Stimulated activated CD4-positive, alpha-beta T cell treated with anti-CD3 and anti-CD28 coated beads, Interleukin-15, amount 100 ng/mL, for 1 hour (primary cell): ENCODE measurements around the gene NME8.
"Not testable (repeated sequence)": the region's sequence is repeated elsewhere in the genome, so short reads cannot be mapped to it uniquely, and the experiment has no call there.

Source experiments
- DNase-seq, 2 donors: peaks; one replicate each; pipeline ENCODE4 v3.0.0-alpha.2; 2020; ENCODE audit warnings: low read depth in 1 of 2, low spot score in 1 of 2

The NME8 gene

DNA sequence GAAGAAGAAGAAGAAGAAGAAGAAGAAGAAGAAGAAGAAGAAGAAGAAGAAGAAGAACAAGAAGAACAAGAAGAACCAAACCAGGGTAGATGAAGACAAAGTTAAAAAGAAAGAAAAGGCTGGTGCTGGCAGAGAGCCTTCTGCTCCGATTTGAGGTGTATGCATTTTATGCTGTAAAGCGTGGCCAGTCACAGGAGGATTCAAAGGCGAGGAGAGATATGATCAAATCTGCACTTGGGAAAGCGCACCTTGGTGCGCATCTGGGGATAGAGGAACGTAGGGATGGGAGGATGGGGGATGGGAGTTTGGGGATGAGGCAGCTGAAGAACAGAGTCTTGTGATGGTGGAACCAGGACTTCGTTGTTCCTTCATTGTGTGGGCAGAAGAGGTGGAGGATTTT is at the start of gene NME8:
NME8 (plus strand) TSS at position 301 of the 400 bp plus-strand sequence. CDS start 1,670 bp downstream, outside the sequence.
- DNase-seq = no peak

DNA sequence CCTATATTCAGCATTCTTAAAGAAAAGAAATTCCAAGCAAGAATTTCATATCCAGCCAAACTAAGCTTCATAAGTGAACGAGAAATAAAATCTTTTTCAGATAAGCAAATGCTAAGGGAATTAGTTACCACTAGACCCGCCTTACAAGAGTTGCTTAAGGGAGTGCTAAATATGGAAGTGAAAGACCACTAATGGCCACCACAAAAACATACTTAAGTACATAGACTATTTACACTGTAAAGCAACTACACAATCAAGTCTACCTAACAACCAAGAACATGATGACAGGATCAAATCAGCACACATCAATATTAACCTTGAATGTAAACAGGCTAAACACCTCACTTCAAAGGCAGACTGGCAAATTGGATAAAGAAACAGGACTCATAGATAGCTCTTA is 42.2 kb upstream of the NME8 start:
- DNase-seq = no peak

GRCh38 chr7:37812161-37812580 is 36.2 kb upstream of the NME8 start:
- not testable (repeated sequence) for DNase-seq

GRCh38 chr7:37815671-37816371 is 32.6 kb upstream of the NME8 start:
- no peak for DNase-seq

- no peak for DNase-seq
These were observed 31.3 kb upstream of the NME8 start for GRCh38 chr7:37816922-37817590.

- DNase-seq = no peak
These were observed 30.8 kb upstream of the NME8 start for GRCh38 chr7:37817591-37817960.

DNA sequence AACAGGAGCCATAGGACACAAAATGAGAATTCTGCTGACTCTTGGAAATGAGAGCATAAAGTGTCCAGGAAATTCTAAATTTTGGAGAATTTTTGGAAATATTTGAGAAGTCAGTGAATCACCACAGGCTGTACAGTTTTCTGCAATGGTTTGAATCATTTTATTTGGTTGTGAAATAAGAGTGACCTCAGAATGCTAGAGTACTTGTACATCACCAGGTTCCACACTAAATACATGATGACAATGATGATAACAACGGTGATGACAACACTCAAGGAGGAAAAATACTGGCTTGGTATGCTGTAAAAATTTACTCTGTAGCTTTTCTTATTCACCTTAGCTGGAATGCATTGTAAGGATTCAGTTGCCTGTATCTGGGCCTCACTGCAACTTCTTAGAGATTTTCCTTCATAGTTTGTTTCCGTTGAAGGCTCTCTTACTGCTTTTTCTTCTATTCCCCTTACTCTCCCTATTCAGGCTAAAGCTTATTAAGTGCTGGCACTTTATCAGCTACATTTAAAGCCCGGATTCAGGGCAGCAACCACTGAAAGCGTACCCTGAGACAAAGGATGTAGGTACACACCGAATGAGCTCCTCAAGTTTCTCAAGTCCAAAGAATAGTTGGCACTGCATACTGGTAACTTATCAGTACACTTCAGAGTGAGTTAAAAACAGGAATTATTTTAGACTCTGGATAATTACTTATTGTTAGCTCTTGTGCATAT is 30.2 kb upstream of the NME8 start:
- DNase-seq = no peak

DNA sequence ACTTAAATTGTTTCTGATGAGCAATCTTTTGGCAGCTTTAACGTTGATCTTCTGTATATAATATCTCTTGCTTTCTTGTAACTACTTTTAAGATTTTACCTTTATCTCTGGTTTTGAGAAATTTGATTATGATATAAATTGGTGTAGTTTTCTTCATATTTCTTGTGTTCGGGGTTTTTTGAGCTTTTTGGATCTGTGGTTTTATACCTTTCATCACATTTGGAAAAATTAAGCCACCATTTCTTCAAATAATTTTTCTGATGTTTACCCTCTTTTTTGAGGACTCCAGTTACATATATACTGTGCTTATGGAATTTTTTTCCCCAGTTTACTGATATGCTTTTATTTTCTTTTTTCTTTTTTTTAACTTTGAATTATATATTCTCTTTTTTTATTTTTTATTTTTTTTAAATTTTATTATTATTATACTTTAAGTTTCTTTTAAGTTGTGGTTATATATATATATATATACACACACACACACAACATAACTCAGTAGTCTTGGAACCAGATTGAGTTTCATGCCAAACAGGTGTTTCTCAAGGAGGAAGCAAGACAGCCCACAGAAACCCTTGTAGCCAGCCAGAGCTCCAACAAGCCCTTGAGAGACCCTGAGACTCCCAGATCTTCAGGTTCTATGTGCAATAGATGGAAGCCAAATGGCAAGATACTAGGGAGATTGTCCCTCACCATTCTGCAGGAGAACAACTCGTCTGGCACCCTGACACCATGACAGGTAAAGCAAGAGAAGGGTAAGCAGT is 27.5 kb upstream of the NME8 start:
- no peak for DNase-seq

DNA sequence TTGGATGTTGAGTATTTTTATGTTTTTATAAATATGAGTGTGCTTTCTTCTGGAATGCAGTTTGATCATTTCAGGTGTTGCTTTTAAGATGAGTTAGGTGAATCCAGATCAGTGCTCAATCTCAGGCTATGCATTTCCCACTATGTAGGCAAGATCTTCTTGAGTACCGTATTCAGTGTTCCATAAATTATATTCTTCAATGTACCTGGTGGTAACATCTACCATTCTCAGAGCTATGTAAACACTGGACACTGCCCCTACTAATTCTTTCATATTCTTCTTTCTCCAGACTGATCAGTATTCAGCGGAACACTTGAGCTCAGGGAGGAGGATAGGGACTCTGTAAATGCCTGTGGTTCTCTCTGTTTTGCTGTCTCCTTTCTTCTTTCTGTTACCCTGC is 25.5 kb upstream of the NME8 start:
- no peak for DNase-seq

DNA sequence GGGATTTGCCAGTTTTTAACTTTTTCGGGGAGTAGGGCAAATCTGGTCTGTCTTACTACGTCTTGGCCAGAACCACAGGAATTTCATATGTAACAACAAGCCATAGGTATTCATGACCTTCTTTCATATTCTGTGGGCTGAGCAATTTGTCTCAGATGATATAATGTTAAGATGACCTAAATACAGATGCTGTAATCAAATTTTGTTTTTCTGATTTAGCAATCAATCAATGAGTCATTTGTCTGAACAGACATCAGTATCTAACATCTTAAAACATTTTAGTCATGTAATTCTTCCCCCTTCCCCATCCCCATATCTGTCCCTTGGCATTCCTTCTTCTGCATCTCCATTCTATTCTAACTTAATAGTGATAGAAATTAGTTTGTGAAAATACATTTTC is 24.8 kb upstream of the NME8 start:
- no peak for DNase-seq

DNA sequence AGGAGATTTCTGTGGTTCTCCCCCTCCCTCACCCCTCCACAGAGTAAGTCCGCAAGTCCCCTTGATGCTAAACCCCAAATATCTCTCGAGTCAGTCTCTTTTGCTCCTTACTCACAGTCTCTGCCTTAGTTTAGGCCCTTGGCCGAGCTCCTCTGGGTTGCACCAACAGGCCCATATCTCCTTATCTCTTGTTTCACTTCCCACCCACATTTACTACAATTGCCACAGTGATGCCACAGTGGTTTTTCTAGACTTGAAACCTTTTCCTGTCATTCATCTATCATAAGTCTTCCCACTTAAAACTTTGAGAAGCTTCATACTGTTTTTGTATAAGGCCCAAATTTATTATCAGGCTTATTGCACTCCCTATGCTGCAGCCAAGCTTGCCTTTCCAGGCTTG is 23.4 kb upstream of the NME8 start:
- DNase-seq = no peak

GRCh38 chr7:37826825-37827224 is 21.6 kb upstream of the NME8 start:
- DNase-seq = no peak

DNA sequence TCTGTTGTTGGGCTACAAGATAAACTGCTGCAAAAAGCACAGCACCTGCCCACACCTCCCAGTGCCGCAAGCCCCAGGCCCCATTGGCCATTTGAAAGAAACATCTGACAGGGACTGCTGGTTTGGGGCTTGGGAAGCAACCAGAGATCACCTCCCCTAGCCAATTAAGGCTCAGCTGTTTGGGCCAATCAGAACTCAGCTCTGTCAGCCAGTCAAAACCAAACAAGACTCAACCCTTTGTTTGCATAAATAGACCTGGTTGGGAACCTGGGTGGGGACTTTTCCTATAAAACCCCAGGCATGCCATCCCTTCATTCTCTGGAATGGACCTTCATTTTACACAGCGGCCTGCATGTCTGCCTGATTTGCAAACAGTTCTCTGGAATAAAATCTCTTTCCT is 17.2 kb upstream of the NME8 start:
- DNase-seq = no peak

- DNase-seq = no peak
These were observed 16.2 kb upstream of the NME8 start for GRCh38 chr7:37832194-37832593.

DNA sequence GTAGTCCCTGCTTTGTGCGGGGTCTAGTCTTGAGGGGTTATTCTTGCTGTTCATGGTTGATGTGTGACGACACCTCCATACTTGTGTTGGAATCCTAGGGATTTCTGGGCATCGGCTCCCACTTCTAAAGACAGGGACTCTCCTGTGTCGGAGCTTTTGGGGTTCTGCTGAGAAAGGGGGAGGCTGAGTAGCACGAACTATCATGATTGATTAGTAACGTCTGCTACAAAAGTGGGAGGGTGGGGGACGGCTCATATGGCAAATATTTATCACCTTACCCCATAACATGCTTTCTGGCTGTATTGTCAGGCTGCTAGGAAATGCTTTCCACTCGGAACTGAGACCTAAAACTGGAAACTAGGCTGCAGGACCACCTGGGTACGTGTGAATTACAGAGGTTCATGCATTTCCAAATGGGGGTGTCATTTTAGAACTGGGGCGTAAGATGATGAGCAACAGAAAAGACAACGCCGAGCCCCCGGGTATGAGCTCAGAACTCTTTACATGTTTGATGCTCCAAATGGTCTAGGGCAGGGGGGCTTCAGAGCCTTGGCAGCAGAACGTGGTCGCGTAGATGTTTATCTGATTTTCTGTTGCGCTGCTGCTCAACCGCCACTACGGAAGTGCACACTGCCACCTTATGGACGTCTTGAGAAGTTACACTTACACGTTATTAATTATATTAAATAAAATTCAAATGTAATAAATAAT is 15.1 kb upstream of the NME8 start:
- DNase-seq = no peak

DNA sequence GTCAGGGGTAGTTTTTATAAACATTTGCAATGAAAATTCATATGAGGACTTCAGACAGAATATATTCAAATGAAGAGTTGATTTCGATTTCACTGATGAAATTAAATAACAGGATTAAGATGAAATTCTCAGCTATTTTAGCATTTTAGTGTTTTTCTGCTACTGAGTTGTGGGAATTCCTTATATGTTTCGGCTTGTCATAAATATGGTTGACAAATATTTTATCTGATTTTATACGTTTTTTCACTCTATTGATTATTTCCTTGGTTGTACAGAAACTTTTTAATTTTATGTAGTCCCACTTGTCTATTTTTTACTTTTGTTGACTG is 14.6 kb upstream of the NME8 start:
- no peak for DNase-seq

DNA sequence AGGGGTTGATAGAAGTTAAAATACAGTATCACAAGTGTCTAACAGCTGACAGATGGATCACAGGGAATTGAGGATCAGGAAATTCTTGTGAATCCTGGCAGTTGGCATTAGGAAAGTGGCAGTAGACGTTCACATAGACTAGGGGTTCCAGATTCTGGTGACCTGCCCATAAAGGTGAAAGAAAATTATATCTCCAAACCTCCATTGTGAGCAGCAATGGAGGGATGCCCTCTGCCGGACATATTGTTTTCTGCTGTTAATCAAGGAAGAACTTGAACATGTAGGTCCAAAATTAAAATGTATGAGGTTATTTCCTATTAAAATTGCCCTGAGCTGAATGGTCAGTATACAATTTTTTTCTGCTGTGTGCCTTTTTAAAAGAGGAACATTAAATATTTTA is 5.1 kb downstream of the NME8 start:
- DNase-seq = no peak

DNA sequence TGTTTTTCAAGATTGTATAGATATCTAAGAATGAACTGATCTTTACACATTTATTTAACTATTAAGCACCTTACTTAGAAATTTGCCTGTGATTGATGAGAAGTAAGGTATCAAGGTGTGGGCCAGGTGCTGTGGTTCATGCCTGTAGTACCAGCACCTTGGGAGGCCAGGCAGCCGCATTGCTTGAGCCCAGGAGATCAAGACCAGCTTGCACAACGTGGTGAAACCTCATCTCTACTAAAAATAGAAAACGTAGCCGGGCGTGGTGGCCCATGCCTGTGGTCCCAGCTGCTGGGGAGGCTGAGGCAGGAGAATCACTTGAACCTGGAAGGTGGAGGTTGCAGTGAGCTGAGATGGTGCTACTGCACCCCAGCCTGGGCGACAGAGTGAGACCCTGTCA is 33.7 kb downstream of the NME8 start:
- no peak for DNase-seq

DNA sequence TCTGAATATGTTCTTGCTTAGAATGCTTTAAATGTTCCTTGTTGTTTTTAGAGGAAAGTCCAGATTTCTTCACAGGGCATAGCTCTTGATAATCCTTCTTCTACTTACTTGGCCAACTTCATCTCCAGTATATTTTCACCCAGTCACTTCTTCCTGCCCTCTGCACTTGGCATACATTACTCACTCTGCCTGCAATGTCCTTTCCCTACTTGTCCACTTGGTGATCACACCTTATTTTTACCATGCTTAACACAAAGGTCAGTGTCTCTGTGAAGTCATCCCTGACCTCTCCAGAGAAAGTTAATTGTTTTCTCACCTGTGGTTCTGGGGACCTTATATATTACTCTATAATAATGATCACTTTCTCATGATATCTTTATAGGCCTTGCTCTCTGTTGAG is 45.0 kb downstream of the NME8 start:
- DNase-seq = no peak

- DNase-seq = no peak
These were observed 46.3 kb downstream of the NME8 start for GRCh38 chr7:37894671-37895070.

DNA sequence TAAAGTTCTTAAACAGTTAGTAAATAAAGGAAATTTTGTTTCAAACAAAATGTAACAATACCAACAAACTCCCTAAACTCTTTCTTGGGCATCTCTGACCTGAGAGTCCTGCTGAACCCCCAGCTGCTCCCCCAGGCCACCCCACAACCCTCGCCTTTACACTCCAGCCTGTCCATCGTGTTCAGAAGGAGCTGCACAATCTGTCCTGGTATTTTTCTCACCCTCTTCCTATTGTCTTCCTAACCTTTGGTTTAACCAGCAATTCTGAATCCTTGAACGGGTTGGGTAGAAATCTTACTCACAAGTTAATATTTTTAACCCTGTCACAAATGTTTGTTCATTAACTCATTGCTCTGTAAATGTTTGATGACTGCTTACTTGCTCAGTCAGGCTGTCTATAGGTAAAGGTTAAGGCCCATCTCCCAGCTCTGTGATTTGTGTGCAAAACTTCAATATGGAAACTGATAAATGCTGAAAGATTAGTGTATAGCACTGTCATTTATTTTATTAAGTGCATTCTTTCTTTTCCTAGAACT is 51.4 kb downstream of the NME8 start:
- DNase-seq = no peak
